CD4-positive, CD25-positive, alpha-beta regulatory T cell (primary cell): ENCODE measurements around the gene SUGP2. TPM values are rescaled to one million over a fixed set of nuclear protein-coding genes. Genes with fewer than 3 reads are reported as not detected.

Experiments
- ATAC-seq, 2 donors: fragments of 150-1000 bp; cut with Tn5 transposase; one replicate each; pipeline ENCODE4 v1.10.0; 2021; ENCODE audit warnings: low read depth in 2 of 2, moderate number of reproducible peaks in 2 of 2, moderate library complexity in 1 of 2
- DNase-seq, 3 donors: peaks; one replicate each; pipeline versions ENCODE4 v3.0.0 to v3.0.0-alpha.2; 2012 to 2022; ENCODE audit warnings: mixed read lengths in 1 of 3
- H3K27ac ChIP-seq: one replicate; pipeline ENCODE4 v1.7.0; 2013; ENCODE audit warnings: mild to moderate bottlenecking, low read length; ENCODE audit not compliant: insufficient read depth, poor library complexity, severe bottlenecking
- H3K27me3 ChIP-seq: one replicate; pipeline ENCODE4 v1.7.0; 2013; ENCODE audit warnings: low read length; ENCODE audit not compliant: control insufficient read depth, insufficient read depth
- H3K36me3 ChIP-seq: one replicate; pipeline ENCODE4 v1.7.0; 2013; ENCODE audit warnings: mild to moderate bottlenecking, low read length, moderate library complexity; ENCODE audit not compliant: control insufficient read depth, insufficient read depth
- H3K4me1 ChIP-seq: 2 replicates; pipeline ENCODE4 v1.7.0; 2013; ENCODE audit warnings: mild to moderate bottlenecking, low read length; ENCODE audit not compliant: insufficient read depth, control insufficient read depth, poor library complexity, severe bottlenecking
- H3K4me3 ChIP-seq: one replicate; pipeline ENCODE4 v1.7.0; 2013; ENCODE audit warnings: low read depth, mild to moderate bottlenecking, low read length, moderate library complexity
- H3K9me3 ChIP-seq, 2 experiments: 1 replicate in 1 of 2; 2 replicates in 1 of 2; pipeline ENCODE4 v1.7.0; 2013; ENCODE audit warnings: low read length in 2 of 2, mild to moderate bottlenecking in 1 of 2, moderate library complexity in 1 of 2; ENCODE audit not compliant: control insufficient read depth in 2 of 2
- H3K27ac Mint-ChIP-seq, 3 donors: one replicate each; pipeline ENCODE4 v1.8.0; 2020 to 2022; ENCODE audit warnings: mild to moderate bottlenecking in 3 of 3, mixed read lengths in 3 of 3, moderate library complexity in 2 of 3
- H3K27me3 Mint-ChIP-seq: one replicate; pipeline ENCODE4 v1.8.0; 2022; ENCODE audit warnings: mild to moderate bottlenecking, mixed read lengths
- H3K36me3 Mint-ChIP-seq: one replicate; pipeline ENCODE4 v1.8.0; 2020; ENCODE audit warnings: mixed read lengths
- H3K4me1 Mint-ChIP-seq, 4 donors: one replicate each; pipeline ENCODE4 v1.8.0; 2020 to 2022; ENCODE audit warnings: mixed read lengths in 4 of 4, mild to moderate bottlenecking in 1 of 4
- H3K4me3 Mint-ChIP-seq, 4 donors: one replicate each; pipeline ENCODE4 v1.8.0; 2020 to 2022; ENCODE audit warnings: mild to moderate bottlenecking in 4 of 4, mixed read lengths in 4 of 4, moderate library complexity in 3 of 4
- H3K9me3 Mint-ChIP-seq, 7 donors: one replicate each; pipeline ENCODE4 v1.8.0; 2020 to 2022; ENCODE audit warnings: mixed read lengths in 7 of 7, mild to moderate bottlenecking in 3 of 7, moderate library complexity in 2 of 7
- polyA plus RNA-seq, 4 donors: library from polyadenylated mRNA; unstranded; fragments of 300-500 nt; fragmentation: Illumina TruSeq; gene quantifications; one replicate each; pipeline ENCODE4 v1.2.3, GENCODE V29; 2021
- total RNA-seq: library from RNA; stranded (reverse); gene quantifications from one replicate; pipeline ENCODE4 v1.2.3, GENCODE V29; 2022

The SUGP2 gene
- total RNA-seq: 131 TPM
- polyA plus RNA-seq: 1 to 10 TPM; 6.2 to 9.7 (median 7.8) TPM

DNA sequence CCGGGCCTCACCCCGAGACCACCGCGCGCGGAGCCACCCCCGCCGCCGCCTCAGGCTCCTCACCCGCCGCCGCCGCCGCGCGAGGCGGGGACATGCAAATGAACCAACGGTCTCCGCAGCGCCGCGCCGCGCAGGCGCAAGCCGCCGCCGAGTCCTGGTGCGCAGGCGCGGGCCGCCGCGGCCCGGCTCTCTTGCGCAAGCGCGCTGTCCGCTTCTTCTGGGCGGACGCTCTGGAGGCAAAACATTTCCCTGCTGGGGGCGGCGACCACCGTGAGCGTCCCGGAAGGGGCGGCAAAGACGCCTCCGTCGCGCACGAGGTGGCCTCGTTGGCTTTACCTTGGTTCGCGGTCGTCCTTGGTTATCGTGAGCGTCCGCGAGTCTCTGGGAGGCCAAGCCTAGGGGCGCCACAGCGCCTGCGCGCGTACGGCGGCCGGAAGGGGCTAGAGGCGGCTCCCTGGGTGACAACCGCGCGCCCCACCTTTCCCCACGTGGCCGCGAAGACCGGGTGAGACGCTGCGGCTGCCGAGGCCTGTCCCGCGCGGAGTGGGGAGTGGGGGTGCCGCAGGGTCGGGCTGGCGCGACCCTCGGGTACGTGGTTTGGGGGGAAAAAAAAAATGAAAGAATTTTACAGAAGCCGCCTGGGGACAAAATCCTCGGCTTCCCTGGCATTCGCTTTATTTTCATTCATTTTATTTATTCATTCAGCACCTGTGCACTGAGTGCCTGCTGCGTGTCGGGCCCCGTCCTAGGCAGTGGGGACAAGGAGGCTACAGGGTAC lies at the start of gene SUGP2, which contains the start of gene ARMC6:
Gene SUGP2, minus strand, starts transcription at position 92 of the 778 bp plus-strand sequence. CDS start 2,446 bp downstream, outside the sequence.
Gene ARMC6, plus strand, starts transcription at position 178 of the 778 bp plus-strand sequence. CDS start 607 bp downstream, outside the sequence.
- peaks cover 6% of the 10 kb centered on the region for H3K36me3 ChIP-seq
- H3K9me3 ChIP-seq: no peaks in the 10 kb centered on the region
- ATAC-seq: peak; percentile 83
- Mint-ChIP-seq H3K9me3 (no peaks in the 10 kb centered on the region), H3K27me3 (no peaks in the 10 kb centered on the region), H3K4me3 (peak within 1 kb of the TSS; percentile 92 to 96 (median 94)), H3K36me3 (peaks cover 9% of the 10 kb centered on the region), H3K27ac (peak within 1 kb of the TSS; percentile 92 to 97 (median 94)), H3K4me1 (peaks cover 5 to 42% (median 17%) of the 10 kb centered on the region in 4 donors)
- H3K27ac ChIP-seq: peak within 1 kb of the TSS; percentile 88
- peak within 1 kb of the TSS; percentile 83 for H3K4me3 ChIP-seq
- peaks cover 26% of the 10 kb centered on the region for H3K4me1 ChIP-seq
- no peaks in the 10 kb centered on the region for H3K27me3 ChIP-seq
- DNase-seq: peak; percentile 86 to 94 (median 93)

DNA sequence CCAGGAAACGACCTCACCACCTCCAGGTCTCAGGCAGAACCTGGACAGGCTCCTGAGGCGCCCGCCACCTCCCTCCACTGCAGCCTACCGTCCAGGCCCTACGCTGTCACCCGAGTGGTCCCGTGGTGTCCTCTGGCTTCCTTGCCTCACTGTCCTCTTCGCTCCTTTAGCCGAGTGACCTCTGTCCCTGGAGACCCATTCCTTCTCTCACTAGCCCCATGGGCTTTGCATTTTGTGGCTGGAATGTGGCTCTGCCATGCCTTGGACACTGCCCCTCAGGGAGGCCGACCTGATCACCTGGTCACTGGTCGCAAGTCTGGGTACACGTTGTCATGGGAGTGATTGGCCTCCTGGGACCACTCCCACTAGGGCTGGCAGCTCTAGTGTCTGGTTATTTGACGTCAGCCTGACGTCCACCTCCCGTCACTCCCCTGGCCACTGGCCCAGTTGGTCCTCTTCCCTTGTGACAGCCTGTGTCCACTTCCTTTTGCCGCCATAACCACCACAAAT lies 48.4 kb upstream of the SUGP2 start:
- Histone ChIP-seq H3K27me3 (no peaks in the 10 kb centered on the region), H3K9me3 (no peaks in the 10 kb centered on the region), H3K4me3 (no peak overlapping the region), H3K36me3 (peaks cover 15% of the 10 kb centered on the region), H3K4me1 (no peaks in the 10 kb centered on the region), H3K27ac (no peak overlapping the region)
- Mint-ChIP-seq H3K9me3 (no peaks in the 10 kb centered on the region), H3K36me3 (peaks cover 11% of the 10 kb centered on the region), H3K27ac (peak overlapping the region in 1 of 3 donors; percentile 47), H3K4me1 (peaks cover 0 to 33% (median 16%) of the 10 kb centered on the region in 4 donors), H3K27me3 (no peaks in the 10 kb centered on the region), H3K4me3 (no peak overlapping the region)
- no peak for ATAC-seq
- DNase-seq: no peak

DNA sequence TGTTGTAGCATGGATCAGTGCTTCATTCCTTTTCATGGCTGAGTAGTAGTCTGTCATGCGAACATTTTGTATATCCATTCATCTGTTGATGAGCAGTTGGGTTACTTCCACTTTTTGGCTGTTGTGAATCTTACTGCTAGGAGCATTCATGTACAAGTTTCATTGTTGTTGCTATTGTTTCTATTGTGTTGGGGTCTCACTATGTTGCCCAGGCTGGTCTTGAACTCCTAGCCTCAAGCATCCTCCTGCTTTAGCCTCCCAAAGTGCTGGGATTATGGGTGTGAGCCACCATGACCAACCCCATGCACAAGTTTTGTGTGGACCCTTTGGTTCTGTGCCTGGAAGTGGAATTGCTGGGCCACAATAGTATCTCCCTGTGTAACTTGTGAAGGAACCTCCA lies 46.3 kb upstream of the SUGP2 start:
- Mint-ChIP-seq H3K27me3 (no peaks in the 10 kb centered on the region), H3K9me3 (no peaks in the 10 kb centered on the region), H3K4me3 (no peak overlapping the region), H3K36me3 (peaks cover 23% of the 10 kb centered on the region), H3K27ac (peak overlapping the region in 1 of 3 donors; percentile 62), H3K4me1 (peaks cover 0 to 36% (median 21%) of the 10 kb centered on the region in 4 donors)
- H3K9me3 ChIP-seq: no peaks in the 10 kb centered on the region
- H3K4me1 ChIP-seq: no peaks in the 10 kb centered on the region
- DNase-seq: no peak
- H3K27ac ChIP-seq: no peak overlapping the region
- ATAC-seq: no peak
- peaks cover 25% of the 10 kb centered on the region for H3K36me3 ChIP-seq
- H3K4me3 ChIP-seq: no peak overlapping the region
- H3K27me3 ChIP-seq: no peaks in the 10 kb centered on the region

DNA sequence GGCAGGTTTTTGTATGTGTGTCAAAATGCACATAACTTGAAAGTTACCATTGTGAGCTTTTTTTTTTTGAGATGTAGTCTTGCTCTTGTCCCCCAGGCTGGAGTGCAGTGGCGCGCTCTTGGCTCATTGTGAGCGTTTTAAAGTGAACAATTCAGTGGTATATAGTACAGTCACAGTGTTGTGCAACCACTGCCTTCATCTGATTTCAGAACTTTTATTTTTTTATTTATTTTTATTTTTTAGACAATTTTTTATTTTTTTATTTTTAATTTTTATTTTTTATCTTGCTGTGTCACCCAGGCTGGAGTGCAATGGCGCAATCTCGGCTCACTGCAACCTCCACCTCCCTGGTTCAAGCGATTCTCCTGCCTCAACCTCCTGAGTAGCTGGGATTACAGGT lies 45.5 kb upstream of the SUGP2 start:
- ATAC-seq (no peak), DNase-seq (no peak)
- Histone ChIP-seq H3K27ac (no peak overlapping the region), H3K9me3 (no peaks in the 10 kb centered on the region), H3K4me3 (no peak overlapping the region), H3K36me3 (peaks cover 25% of the 10 kb centered on the region), H3K4me1 (no peaks in the 10 kb centered on the region), H3K27me3 (no peaks in the 10 kb centered on the region)
- Mint-ChIP-seq H3K9me3 (no peaks in the 10 kb centered on the region), H3K27ac (no peak overlapping the region), H3K4me3 (no peak overlapping the region), H3K27me3 (no peaks in the 10 kb centered on the region), H3K4me1 (peaks cover 0 to 43% (median 22%) of the 10 kb centered on the region in 4 donors), H3K36me3 (peaks cover 26% of the 10 kb centered on the region)

DNA sequence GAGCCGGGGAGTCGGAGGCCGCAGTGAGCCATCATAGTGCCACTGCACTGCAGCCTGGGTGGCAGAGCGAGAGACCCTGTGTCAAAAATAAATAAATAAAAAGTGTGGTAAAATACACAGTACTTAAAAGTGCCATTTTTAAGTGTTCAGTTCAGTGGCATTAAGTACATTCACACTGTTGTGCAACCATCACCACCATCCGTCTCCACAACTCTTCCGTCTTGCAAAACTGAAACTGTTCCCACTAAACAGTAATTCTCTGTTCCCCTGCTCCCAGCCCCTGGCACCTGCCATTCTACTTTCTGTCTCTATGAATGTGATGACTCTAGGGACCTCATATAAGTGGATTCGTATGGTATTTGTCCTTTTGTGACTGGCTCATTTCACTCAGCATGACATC lies 43.8 kb upstream of the SUGP2 start:
- Mint-ChIP-seq H3K4me3 (no peak overlapping the region), H3K27me3 (no peaks in the 10 kb centered on the region), H3K27ac (no peak overlapping the region), H3K9me3 (no peaks in the 10 kb centered on the region), H3K36me3 (peaks cover 34% of the 10 kb centered on the region), H3K4me1 (peaks cover 0 to 53% (median 28%) of the 10 kb centered on the region in 4 donors)
- ATAC-seq (no peak), DNase-seq (no peak)
- peaks cover 23% of the 10 kb centered on the region for H3K36me3 ChIP-seq
- no peaks in the 10 kb centered on the region for H3K9me3 ChIP-seq
- H3K27ac ChIP-seq: no peak overlapping the region
- H3K4me3 ChIP-seq: no peak overlapping the region
- no peaks in the 10 kb centered on the region for H3K4me1 ChIP-seq
- no peaks in the 10 kb centered on the region for H3K27me3 ChIP-seq

DNA sequence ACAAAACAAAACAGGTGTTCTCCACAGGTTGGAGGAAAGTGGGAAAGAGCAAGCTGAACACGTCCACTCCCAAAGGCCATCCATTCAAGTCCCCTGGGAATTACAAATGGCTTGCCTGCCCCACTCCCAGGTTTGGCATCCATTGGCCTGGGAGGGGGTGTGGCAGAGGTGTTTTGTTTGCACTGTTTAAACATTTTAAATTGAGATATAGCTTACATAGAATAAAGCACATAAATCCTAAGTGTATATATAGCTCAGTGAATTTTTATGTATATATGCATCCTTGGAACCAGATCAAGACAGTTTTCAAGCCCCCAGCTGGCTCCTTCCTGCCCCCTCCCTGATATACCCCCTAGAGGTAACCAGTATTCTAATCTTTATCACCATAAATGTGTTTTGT lies 43.2 kb upstream of the SUGP2 start:
- DNase-seq: no peak
- no peaks in the 10 kb centered on the region for H3K9me3 ChIP-seq
- H3K27ac ChIP-seq: no peak overlapping the region
- no peak for ATAC-seq
- Mint-ChIP-seq H3K27me3 (no peaks in the 10 kb centered on the region), H3K27ac (no peak overlapping the region), H3K4me1 (peaks cover 0 to 51% (median 28%) of the 10 kb centered on the region in 4 donors), H3K4me3 (no peak overlapping the region), H3K9me3 (no peaks in the 10 kb centered on the region), H3K36me3 (peaks cover 34% of the 10 kb centered on the region)
- H3K4me1 ChIP-seq: no peaks in the 10 kb centered on the region
- H3K36me3 ChIP-seq: peaks cover 22% of the 10 kb centered on the region
- no peak overlapping the region for H3K4me3 ChIP-seq
- H3K27me3 ChIP-seq: no peaks in the 10 kb centered on the region

DNA sequence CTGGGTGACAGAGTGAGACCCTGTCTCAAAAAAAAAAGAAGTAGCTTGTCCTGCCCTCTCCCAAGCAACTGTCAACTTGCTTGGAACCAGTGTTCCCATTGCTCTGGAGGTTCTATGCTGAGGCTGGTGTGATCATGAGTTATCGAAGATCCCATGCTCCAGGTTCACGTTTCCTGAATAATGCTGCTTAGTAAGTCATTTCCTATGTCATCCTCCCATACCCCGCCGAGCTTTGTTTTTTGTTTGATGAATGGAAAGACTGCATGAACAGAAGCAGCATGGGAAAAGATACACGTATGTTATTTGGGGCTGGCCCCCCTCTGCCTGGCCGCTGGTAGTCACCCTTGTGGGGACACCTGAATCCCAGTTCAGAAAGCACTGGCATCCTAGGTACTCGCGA lies 41.8 kb upstream of the SUGP2 start:
- DNase-seq: no peak
- Mint-ChIP-seq H3K4me1 (peaks cover 0 to 54% (median 32%) of the 10 kb centered on the region in 4 donors), H3K4me3 (no peak overlapping the region), H3K36me3 (peaks cover 37% of the 10 kb centered on the region), H3K27me3 (no peaks in the 10 kb centered on the region), H3K27ac (no peak overlapping the region), H3K9me3 (no peaks in the 10 kb centered on the region)
- H3K27ac ChIP-seq: no peak overlapping the region
- H3K4me1 ChIP-seq: no peaks in the 10 kb centered on the region
- no peaks in the 10 kb centered on the region for H3K9me3 ChIP-seq
- H3K4me3 ChIP-seq: no peak overlapping the region
- ATAC-seq: no peak
- H3K27me3 ChIP-seq: no peaks in the 10 kb centered on the region
- H3K36me3 ChIP-seq: peaks cover 17% of the 10 kb centered on the region
